Endometrial microvascular endothelial cells (primary cell): ENCODE data around the gene FGFR1OP2. TPM values are rescaled to one million over a fixed set of nuclear protein-coding genes. Genes with fewer than 3 reads are reported as not detected.
"Not testable (repeated sequence)": the region's sequence is repeated elsewhere in the genome, so short reads cannot be mapped to it uniquely, and the experiment has no call there.

Experiments
- in situ Hi-C: cut with HindIII; loops from 2 replicates; pipeline ENCODE4 v1.10.0; 2017; ENCODE audit warnings: low sequenced_read_pairs, low pct_unique_long_range_greater_than_20kb; ENCODE audit errors: inconsistent ontology term
- total RNA-seq: library from RNA; depleted of rRNA; stranded (reverse); fragments of >200 nt; gene quantifications from one replicate; pipeline ENCODE4 v1.2.3, GENCODE V29; 2015; ENCODE audit errors: inconsistent ontology term

Gene FGFR1OP2
- 93.5 TPM for total RNA-seq

DNA sequence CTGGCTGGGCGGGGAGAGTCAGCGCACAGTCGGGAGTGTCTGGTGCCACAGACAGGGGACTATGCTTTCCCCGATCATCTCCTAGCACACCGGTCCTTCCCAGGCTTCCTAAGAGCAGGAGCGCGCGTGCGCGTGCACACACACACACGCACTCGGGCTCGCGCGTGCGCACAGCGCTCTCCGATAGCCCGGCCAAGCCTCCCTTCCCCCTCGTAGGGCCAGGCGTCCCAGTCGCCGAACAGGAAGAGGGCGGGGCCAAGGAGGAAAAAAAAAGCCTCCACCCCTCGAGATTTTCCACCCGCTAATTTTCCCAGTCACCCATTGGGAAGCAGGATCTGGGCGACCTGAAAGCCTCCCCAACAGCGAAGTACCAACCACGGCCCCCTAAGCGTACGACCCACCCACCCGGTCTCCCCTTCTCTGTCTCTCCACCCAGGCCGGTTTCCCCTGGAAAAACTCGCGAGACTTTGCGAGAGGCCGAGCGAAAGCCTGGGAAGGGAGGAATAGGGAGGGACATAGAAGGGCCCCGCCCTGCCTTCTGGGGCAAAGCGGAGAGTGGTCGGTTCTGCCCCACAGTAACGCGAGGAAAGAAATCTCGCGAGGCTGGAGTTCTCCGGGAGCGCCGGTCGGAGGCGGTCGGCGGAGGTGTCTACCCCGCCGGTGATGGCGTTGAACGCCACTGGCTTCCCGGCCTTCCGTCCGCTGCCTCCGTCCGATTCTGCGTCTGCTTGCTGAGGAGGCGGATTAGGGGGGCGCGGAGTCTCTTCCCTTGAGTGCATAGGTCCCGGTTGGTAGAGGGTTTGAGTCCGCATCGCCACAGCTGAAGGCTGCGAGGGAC lies at the start of gene FGFR1OP2, which contains the start of gene INTS13:
Gene FGFR1OP2 (plus strand): TSS at position 608 of the 838 bp plus-strand sequence. CDS start 15,689 bp downstream, outside the sequence.
Gene INTS13 (minus strand): TSS at position 119 of the 838 bp plus-strand sequence. CDS start 1,178 bp downstream, outside the sequence.
- in situ Hi-C loops: no loop called here

DNA sequence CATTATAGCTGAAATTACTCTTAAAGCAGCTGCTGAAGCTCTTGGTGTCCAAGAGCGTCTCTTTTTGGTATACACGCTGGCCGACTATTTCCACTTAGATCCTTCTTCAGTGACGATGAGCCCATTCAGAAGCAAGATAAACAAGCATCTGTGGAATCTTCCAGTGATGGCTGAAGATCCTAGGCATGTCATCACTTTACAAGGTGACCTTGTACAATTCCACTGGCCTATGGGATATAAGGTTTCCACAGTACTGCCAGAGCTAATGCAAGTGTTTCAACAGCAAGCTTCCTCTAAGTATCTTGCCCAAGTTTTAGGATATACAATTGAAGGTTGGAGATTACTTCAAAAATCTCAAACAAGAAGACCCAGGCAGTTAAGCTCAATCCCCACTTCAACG lies 47.5 kb upstream of the FGFR1OP2 start:
- in situ Hi-C loops: no loop called here

DNA sequence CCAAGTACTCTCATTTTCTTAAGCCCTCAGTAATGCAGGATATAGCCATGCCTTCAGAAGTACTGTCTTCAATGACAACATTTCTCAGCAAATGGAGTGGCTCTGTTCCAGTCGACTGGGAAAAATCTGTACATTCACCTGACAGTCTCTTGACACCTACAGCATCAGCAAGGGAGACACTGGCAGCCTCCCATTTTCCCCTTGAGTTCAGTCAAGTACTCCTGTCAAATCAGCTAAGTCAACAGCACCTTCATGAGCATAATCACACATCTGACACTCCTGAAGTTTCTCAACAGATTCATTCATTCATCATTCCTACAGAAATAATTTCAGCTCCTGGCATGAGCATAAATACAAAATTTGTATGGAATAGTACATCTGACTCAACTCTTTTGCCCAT lies 46.6 kb upstream of the FGFR1OP2 start:
- in situ Hi-C loops: no loop called here

DNA sequence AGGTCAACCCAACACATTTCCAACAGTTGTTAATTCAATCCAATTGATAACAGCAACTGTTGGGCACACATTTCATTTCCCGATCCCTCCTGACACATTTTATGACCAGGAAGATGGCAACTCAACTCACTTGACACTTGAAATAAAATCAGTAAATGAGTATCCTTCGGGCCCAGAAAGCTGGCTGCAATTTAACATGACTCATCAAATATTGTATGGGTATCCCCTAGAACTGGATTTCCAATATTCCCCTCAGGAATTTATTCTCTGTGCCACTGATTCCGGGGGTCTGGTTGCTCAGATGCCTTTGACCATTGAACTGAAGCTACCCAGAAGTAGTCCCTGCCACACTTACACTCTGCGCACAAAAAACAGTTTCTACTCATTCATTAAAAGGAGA lies 42.6 kb upstream of the FGFR1OP2 start:
- in situ Hi-C loops: no loop called here

DNA sequence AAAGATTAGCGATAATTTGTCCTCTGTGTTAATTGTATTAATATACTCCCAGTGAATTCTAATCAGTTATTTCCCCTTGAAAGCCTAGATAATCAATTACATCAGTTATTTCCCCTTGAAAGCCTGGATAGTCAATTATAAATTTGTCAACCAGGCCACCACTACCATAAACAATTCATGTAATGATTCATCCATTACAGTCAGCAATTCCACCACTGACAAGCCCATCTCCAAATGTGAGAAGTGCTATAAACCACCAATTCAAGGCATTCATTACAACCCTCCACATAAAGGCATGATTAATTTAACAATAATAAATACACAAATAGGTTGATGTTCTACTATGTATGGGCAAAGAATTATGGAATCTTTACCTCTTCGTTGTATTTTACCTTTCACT lies 41.4 kb upstream of the FGFR1OP2 start:
- in situ Hi-C loops: no loop called here

DNA sequence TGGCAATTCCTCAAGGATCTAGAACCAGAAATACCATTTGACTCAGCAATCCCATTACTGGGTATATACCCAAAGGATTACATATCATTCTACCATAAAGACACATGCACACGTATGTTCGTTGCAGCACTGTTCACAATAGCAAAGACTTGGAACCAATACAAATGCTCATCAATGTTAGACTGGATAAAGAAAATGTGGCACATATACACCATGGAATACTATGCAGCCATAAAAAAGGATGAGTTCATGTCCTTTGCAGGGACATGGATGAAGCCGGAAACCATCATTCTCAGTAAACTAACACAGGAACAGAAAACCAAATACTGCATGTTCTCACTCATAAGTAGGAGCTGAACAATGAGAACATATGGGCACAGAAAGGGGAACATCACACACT lies 34.9 kb upstream of the FGFR1OP2 start:
- in situ Hi-C loops: not testable (repeated sequence)

DNA sequence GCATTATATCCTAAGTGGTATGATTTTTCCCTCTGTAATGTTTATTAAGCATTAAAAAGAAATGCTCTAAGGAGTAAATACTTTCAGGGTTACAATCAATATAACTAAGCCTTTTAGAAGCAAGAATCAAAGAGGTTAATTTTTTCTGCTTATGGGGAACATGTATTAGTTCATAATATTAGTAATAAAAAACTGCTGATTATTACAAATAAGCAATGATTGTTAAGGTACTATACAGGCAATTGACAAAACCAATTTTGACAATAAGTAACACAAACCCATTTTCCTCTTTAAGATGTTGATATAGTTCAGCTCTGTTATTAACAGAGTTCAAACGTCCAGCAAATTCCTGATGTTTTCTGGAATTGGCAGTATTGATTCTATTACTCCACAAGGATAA lies 32.2 kb upstream of the FGFR1OP2 start:
- in situ Hi-C loops: no loop called here

DNA sequence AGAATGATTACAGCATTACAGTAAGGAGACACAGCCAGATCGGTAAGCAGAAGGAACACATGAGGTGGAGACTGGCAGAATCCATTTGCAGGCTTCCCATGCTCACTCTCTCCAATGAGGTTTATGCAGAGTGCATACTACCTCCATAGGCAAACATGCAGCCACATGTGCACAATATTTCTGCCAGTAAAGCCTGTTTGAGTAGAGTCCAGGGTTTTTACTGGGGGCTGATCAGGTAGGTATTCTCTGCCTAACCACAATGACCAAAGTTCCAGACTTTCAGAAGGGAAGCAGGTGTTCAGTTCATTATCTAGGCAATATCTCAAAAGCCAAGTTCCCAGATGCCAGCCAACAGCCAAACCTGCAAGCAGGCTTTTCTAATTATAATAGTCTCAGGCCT lies 31.6 kb upstream of the FGFR1OP2 start:
- in situ Hi-C loops: no loop called here

DNA sequence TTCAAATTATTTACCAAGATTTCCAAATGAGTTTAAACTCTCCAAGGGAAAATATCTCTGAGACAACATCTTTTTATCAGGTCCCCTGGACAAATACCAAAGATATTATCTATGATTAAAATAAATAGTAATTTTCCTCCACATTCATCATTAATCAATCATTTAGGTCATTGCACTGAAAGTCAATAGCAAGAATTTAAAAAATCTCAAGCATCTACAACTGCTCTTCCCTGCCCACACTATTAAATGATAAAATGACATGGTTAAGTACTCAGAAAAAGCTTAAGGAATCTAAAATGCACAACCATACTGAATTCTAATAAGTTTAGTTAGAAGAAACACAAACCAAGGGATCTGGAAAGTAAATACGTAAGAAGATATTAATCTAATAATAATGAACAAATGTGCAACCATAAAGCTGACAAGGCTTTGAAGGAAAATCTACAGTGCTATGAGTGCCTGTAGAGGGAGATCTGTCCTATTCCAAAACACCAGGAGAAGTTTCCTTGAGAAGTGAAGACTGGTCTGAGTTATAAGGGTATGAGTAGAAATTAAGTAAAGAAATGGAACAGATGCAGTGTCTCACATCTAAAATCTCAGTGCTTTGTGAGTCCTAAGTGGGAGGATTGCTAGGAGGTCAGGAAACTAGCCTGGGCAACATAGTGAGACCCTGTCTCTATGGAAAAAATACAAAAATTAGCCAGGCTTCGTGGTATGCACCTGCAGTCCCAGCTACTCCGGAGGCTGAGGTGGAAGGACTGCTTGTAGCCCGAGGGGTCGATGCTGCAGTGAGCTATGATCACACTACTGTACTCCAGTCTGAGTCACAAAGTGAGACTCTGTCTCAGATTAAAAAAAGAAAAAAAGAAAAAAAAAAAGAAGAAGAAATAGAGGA lies 19.7 kb upstream of the FGFR1OP2 start:
- in situ Hi-C loops: no loop called here

DNA sequence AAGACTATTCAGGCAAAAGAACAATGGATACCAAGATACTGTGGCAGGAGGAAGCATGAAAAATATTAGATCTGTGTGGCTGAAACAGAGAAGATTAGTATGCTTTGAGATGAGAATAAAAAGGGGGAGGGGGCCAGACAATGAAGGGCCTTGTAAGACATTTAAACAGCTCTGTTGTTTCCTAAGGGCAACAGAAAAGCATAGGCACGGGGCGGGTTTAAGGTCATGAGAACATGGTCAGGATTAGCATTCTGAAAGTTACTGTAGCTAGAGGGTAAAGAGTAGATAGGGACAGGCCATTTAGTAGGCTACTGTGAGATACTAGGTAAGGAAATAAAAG lies 19.1 kb upstream of the FGFR1OP2 start:
- in situ Hi-C loops: no loop called here

DNA sequence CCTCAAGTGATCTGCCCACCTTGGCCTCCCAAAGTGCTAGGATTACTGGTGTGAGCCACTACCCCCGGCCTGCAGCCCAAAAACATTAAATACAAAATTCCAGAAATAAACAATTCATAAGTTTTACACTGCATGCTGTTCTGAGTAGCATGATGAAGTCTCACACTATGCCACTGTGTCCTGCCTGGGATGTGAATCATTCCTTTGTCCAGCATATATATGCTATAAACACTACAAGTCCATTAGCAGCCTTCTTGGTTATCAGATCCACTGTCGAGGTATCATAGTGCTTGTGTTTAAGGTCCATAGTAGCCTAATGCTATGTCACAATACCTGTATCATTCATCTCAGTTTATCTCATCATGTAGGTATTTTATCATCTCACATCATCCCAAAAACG lies 16.4 kb upstream of the FGFR1OP2 start:
- in situ Hi-C loops: no loop called here

DNA sequence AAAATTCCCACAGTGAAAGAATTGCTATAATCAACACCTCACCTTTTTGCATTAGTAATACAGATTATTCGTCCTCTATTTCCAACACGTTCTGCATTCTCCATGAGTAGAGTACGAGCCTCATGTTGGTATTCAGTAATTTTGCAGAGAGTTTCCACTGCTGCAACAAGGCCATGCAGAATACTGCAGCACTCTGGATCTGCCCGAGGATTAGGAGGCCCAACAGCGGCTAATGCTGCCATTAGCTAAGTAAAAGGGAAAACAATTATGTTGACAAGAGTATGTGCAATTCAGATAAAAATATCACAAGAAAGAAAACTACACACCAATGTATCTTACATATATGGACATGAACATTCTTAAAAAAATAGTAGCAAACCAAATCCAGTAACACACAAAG lies 9.6 kb upstream of the FGFR1OP2 start:
- in situ Hi-C loops: no loop called here

DNA sequence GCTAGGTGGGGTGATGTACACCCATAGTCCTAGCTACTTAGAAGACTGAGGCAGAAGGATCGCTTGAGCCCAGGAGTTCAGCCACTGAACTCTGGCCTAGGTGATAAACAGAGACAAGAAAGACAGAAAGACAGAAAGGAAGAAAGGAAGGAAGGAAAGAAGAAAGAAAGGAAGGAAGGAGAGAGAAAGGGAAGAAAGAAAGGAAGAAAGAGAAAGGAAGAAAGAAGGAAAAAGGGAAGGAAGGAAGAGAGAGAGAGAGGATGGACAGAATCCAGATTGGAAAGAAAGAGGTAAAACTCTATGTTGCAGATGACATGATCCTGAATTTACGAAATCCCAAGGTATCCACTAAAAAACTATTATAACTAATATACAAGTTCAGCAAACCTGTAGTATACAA lies 8.7 kb upstream of the FGFR1OP2 start:
- in situ Hi-C loops: no loop called here

DNA sequence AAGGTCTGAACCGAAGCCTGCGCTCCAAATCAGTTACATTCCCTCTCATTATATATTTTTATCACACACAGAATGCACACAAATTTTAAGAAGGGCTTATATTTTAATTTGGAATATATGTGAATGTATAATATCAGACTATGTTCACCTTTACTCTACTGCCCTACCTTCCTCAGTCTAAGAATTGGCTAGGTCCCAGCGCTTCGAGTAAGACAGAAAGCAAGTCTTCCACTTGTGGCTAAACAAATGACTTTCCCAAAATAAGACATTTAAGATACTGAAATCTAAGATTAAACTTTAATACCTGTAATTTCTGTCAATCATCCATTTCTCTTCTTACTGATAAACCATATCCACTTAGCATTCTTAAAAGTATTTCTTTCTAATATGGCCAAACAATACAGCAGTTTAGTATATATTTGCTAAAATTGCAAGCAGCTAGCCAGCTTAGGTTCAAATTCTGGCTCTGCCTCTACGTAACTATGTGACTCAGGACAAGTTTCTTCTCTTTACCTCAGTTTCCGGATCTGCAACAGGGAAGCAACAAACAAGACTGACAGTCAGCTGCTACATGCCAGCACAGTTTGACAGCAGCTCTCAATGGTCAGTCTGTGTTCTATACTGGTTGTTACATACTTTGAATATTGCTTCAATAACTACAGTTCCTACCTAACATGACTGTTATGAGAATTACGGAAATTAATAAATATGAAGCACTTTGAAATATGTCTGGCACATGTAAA lies 2.5 kb upstream of the FGFR1OP2 start:
- in situ Hi-C loops: no loop called here

DNA sequence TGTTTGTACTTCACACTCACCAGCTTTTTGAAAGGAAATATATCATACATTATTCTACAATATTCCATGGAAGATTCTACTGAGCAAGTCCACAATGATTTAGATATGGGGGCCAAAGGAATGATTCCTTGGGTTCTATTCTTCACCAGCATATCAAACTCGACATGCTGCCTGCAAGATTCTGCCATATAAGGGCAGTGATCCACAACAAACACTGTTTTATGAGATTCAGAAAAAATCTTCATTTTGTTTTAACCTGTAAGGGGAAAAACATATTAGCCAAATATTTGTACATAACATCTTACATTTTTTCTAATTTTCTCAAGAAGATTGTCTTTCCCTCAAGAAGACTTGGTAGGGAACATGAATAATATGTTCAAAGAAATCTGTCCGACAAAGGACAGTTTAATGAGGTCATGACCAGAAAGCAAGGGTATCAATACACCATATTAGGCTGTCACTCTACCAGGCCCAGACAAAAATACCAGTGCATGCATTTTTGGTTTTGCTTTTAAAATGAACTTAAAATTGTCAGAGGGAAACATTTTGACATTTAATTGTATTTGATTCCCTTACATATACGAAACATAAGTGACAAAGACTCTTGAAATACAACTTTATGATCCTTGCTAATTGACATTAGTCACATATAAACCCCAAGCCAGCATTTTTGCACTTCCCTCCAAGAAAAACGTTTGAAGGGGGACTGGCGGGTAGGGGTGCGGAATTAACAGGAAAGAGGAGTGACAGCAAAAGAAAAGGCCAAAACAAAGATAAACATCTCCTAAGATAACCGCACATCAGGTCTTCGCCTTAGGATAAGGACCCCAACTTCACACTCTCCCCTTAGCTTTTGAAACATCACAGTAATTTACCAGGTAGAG lies 1.5 kb upstream of the FGFR1OP2 start:
- in situ Hi-C loops: no loop called here

DNA sequence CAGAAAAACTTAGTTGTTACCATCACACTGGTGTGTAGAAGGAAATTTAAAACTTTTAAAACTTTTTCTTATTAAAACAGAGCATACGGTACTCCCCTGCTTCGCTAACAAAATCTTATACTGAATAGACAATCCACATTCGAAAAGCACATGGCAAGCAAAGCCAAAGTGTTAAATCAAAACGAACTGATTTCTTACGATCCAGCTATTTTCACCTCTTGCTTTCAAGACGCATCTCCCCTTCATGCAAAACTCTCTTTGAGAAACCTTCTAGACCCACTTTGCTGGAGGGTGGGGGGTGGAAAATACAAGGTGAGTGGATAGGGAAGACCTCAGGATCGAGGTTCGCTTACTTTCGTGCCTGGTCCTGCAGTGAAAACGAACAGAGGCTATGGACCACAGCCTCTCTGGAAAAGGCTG lies 817 bp upstream of the FGFR1OP2 start:
- in situ Hi-C loops: no loop called here

DNA sequence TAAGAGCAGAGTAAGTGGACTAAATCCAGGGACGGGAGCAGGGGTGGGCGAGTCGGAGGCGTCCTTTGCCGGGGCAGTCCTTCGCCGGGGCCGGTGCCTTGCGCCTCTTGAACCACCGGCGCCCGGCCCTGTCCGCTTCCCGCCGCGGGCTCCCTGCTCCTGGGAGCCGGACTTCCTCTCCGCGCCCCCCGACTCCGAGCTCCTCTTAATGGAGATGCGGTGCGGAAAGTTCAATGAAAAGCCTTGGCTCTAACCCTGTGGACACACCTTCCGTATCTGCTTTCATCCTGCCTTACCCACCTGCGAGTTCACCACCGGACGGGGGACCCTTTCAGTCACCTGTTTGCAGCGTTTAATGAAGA lies 412 bp downstream of the FGFR1OP2 start:
- in situ Hi-C loops: no loop called here

DNA sequence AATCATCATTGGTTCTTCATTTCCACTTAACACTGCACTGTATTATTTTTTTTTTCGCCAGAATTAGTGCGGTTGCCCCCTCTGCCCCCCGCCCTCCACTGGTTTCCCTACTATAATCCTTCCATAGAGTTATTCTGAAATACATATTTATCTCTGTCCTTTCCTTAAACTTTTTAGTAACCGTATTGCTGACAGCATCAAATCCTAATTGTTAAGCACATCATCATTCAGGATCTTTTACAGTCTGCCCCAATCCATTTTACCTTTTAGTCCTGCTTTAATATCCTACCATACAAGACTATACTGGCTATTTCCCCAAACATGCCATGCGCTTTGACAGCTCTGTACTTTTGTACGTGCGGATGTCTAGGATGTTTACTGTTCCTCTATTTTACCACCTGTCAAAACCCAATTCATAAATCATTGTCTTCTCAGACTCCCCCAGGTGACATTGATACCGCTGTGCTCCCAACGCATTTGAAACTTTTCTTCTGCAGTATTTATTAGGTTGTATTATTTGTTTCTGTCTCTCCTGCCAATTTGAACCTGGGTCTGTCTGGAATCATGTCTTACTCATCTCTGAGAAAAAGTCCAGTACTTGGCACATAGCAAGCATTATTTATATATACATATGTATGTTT lies 1.0 kb downstream of the FGFR1OP2 start:
- in situ Hi-C loops: no loop called here
